Fibroblast of lung (primary cell): ENCODE results near the gene AZIN2.
A peak's percentile ranks its signal among the peaks of the same experiment; 100 is the strongest.

Source experiments
- CTCF ChIP-seq, 2 donors: IDR thresholded peaks in 1 of 2; conservative IDR thresholded peaks in 1 of 2; 1 replicate in 1 of 2; 2 replicates in 1 of 2; pipeline ENCODE4 v1.5.1; 2011 to 2012; ENCODE audit warnings: low read length in 2 of 2, control low read depth in 1 of 2, inconsistent platforms in 1 of 2, low read depth in 1 of 2, mild to moderate bottlenecking in 1 of 2
- EZH2 ChIP-seq: IDR thresholded peaks from 2 replicates; pipeline ENCODE4 v1.5.1; 2012; ENCODE audit warnings: low read length, control low read depth, mild to moderate bottlenecking; ENCODE audit errors: missing control alignments

GRCh38 chr1:33086384-33086850, 5.5 kb downstream of the AZIN2 start:
- peak; percentile 69 to 92 for TF ChIP-seq CTCF (conservative IDR thresholded peaks at IDR 0.05 in 1 of 2, IDR thresholded peaks at IDR 0.05 in 1 of 2; ENCODE audit: low read depth in 1 of 2, low read length in 2 of 2)
- no peak for TF ChIP-seq EZH2
